ENCODE results near the gene MAP2K1. TPM values are rescaled to one million over a fixed set of nuclear protein-coding genes. Genes with fewer than 3 reads are reported as not detected.

Gene MAP2K1
- total and polyA plus RNA-seq, 9 of the 15 experiments (the other 6 are each of a cell fraction or from before 2014, with no cell fraction given) = 7.5 to 58.3 (median 30.0) TPM

GRCh38 chr15:66402761-66403284 lies 16.1 kb downstream of the MAP2K1 start:
- Histone ChIP-seq H3K4me3 (no peak overlapping the region), H2AFZ (ENCODE audit: low read depth, low read length) (no peak overlapping the region), H3K9me3 (replicated peaks; ENCODE audit: control insufficient read depth, insufficient read depth, low read depth, low read length) (no peaks in the 10 kb centered on the region), H3K79me2 (ENCODE audit: control insufficient read depth, insufficient read depth, low read length) (peaks cover 90% of the 10 kb centered on the region), H3K36me3 (ENCODE audit: control insufficient read depth, insufficient read depth, low read length) (peaks cover 9% of the 10 kb centered on the region), H3K27me3 (ENCODE audit: control insufficient read depth in 2 of 2, insufficient read depth in 2 of 2, low read length in 2 of 2) (no peaks in the 10 kb centered on the region), H3K4me1 (replicated peaks in 1 of 2; ENCODE audit: control insufficient read depth in 2 of 2, insufficient read depth in 2 of 2, low read length in 2 of 2) (peaks cover 3 to 4% of the 10 kb centered on the region in 2 experiments; a peak in 3 of 5 replicates), H3K4me2 (ENCODE audit: insufficient read depth, low read length) (no peak overlapping the region), H3K27ac (ENCODE audit: extremely low read depth, low read depth, low read length) (no peak overlapping the region), H3K9ac (ENCODE audit: insufficient read depth in 1 of 2, low read depth in 2 of 2, low read length in 2 of 2) (no peak overlapping the region), H3K9me1 (ENCODE audit: control insufficient read depth, insufficient read depth, low read length) (no peaks in the 10 kb centered on the region), H4K20me1 (replicated peaks; ENCODE audit: control insufficient read depth, insufficient read depth, low read length) (peaks cover 20% of the 10 kb centered on the region; the same call in 1 of the 2 replicates)
- intact Hi-C loops (cut with micrococcal nuclease) = no loop called here
- TF ChIP-seq POU5F1 (IDR thresholded peaks at IDR 0.05; ENCODE audit: borderline replicate concordance, low read depth, low read length, partially characterized antibody) (no peak), POLR2AphosphoS5 (IDR thresholded peaks at IDR 0.05; ENCODE audit: control insufficient read depth, insufficient read depth, low read depth, low read length) (no peak), EWSR1 (IDR thresholded peaks at IDR 0.05; ENCODE audit: borderline replicate concordance, low read depth, partially characterized antibody) (no peak), FOXA1 (IDR thresholded peaks at IDR 0.05; ENCODE audit: borderline replicate concordance) (no peak), ARID3A (IDR thresholded peaks at IDR 0.05; ENCODE audit: borderline replicate concordance, low read depth, low read length) (no peak), HMGN3 (IDR thresholded peaks at IDR 0.05; ENCODE audit: borderline replicate concordance, extremely low read depth, insufficient read length, low read depth, low read length) (no peak), ZNF507 (tag; conservative IDR thresholded peaks at IDR 0.05) (no peak), NFIX (CRISPR knock-in tag; IDR thresholded peaks at IDR 0.05; ENCODE audit: low read depth) (no peak), MXD1 (CRISPR knock-in tag; IDR thresholded peaks at IDR 0.05; ENCODE audit: borderline replicate concordance, poor library complexity, severe bottlenecking) (no peak), RBFOX2 (IDR thresholded peaks at IDR 0.05; ENCODE audit: low read depth, low read length) (no peak), NCOA2 (IDR thresholded peaks at IDR 0.05; ENCODE audit: partially characterized antibody in 2 of 2) (no peak), BCLAF1 (IDR thresholded peaks at IDR 0.05; ENCODE audit: borderline replicate concordance in 1 of 2, control insufficient read depth in 1 of 2, low read depth in 2 of 2, low read length in 1 of 2) (no peak), TRIM24 (IDR thresholded peaks at IDR 0.05) (no peak), MTA2 (IDR thresholded peaks at IDR 0.05; ENCODE audit: low read depth) (no peak)
- WGBS (ENCODE audit: insufficient coverage, low coverage, missing lambda C conversion rate) = 54% methylated on average over 3 of the region's 3 CpGs
- DNase-seq (ENCODE audit: extremely low read depth in 1 of 4, low spot score in 3 of 4) (no peak), ATAC-seq (no peak), FAIRE-seq (no peak)
- no TSS peak for BruUV-seq (replicated peaks)
- in situ Hi-C loops (cut with MboI) = no loop called here
- ChIA-PET POLR2A (interaction anchor here (0.5 to 2.6 kb wide), 10 partner anchors 8 to 162 kb away, joined by 3 to 11 read pairs (median 5); partner anchors contain the start of gene MAP2K1), CTCF (ENCODE audit: low intra/inter-chr PET ratio) (no interaction called here)
